LNCaP clone FGC (cell line): ENCODE data around the gene RNPEPL1.

Source experiments
- DNase-seq: peaks from one replicate; pipeline ENCODE4 v3.0.0-alpha.2; 2011; ENCODE audit warnings: low read depth
- H3K4me3 ChIP-seq: 2 replicates; pipeline ENCODE4 v1.5.1; 2011; ENCODE audit warnings: mild to moderate bottlenecking, low read depth, low read length, control low read depth
- TF ChIP-seq, protein P1 (sequence below): IDR thresholded peaks from 2 replicates; pipeline ENCODE4 v1.5.1; 2012; ENCODE audit warnings: mild to moderate bottlenecking; ENCODE audit not compliant: control insufficient read depth, insufficient read depth; ENCODE audit errors: extremely low read depth

RNPEPL1 gene

GRCh38 chr2:240569998-240570530 lies 1.8 kb downstream of the RNPEPL1 start:
- DNase-seq: no peak
- peak overlapping the region; percentile 62 for H3K4me3 ChIP-seq
- TF ChIP-seq, protein P1, sequence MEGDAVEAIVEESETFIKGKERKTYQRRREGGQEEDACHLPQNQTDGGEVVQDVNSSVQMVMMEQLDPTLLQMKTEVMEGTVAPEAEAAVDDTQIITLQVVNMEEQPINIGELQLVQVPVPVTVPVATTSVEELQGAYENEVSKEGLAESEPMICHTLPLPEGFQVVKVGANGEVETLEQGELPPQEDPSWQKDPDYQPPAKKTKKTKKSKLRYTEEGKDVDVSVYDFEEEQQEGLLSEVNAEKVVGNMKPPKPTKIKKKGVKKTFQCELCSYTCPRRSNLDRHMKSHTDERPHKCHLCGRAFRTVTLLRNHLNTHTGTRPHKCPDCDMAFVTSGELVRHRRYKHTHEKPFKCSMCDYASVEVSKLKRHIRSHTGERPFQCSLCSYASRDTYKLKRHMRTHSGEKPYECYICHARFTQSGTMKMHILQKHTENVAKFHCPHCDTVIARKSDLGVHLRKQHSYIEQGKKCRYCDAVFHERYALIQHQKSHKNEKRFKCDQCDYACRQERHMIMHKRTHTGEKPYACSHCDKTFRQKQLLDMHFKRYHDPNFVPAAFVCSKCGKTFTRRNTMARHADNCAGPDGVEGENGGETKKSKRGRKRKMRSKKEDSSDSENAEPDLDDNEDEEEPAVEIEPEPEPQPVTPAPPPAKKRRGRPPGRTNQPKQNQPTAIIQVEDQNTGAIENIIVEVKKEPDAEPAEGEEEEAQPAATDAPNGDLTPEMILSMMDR: no peak

DNA sequence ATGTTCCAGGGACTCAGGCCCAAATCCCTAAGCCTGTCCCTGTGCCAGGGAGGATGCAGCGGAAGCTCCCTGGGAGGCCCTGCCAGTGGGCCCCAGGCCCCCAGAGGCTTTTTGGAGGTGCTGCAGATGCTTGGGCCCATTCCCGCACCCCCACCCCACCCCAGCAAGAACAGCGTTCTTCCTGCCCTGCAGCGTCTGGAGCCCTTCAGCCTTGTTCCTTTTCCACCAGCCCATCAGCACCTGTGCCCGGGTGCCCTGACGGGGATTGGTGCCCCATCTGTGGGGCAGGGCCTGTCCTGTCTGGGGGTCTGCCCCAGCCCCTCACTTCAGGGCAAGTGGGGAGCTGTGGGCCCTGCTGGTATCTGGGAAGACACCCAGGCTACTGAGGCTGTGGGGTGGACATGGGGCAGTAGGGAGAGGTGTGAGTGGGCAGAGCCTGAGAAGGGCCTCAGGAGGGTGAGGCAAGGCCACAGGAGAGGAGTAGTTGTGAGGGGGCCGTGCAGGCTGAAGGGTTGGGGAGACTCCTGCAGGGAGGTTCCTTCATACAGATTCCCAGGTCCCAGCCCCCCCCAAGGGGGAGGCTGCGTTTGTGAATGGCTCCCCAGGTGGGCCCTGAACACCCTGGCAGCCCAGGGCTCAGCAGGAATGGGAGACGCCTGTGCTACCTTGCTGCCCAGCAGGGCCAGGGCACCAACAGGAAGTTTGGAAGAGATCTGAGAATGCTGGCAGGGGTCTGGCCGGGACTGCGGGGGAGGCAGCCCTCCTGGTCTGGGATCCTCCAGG lies 2.4 kb downstream of the RNPEPL1 start:
- no peak overlapping the region for H3K4me3 ChIP-seq
- TF ChIP-seq, protein P1: no peak
- no peak for DNase-seq

DNA sequence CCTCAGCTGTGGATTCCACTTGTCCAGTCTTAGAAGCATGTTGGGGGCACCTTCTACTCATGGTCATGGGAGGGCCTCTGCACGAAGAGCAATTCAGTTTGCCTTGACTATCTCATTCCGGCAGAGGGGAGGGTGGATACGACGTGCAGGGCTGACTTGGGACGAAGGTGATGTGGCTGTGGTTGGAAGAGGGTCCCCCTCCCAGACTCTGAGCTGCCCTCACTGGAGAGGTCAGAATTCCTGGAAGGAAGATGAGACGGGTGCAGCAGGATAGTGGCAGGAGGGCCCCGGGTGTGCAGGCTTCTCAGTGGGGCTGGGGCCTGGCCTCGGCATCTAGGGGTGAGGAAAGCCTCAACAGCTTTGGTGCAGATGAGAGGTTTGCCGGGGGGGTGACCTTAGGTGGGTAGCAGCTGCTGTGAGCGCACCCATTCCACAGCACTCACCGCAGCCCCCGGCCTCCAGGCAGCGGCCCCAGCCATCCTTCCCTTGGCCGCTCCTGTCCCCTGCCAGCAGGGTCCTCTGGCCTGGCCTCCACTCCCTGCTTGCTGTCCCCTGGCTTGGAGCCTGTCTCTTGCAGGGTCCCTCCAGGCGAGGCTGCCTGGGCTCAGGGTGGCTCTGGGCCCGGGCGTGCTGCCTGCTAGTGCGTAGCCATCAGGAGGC lies 3.2 kb downstream of the RNPEPL1 start:
- no peak for DNase-seq
- H3K4me3 ChIP-seq: no peak overlapping the region
- TF ChIP-seq, protein P1: no peak

DNA sequence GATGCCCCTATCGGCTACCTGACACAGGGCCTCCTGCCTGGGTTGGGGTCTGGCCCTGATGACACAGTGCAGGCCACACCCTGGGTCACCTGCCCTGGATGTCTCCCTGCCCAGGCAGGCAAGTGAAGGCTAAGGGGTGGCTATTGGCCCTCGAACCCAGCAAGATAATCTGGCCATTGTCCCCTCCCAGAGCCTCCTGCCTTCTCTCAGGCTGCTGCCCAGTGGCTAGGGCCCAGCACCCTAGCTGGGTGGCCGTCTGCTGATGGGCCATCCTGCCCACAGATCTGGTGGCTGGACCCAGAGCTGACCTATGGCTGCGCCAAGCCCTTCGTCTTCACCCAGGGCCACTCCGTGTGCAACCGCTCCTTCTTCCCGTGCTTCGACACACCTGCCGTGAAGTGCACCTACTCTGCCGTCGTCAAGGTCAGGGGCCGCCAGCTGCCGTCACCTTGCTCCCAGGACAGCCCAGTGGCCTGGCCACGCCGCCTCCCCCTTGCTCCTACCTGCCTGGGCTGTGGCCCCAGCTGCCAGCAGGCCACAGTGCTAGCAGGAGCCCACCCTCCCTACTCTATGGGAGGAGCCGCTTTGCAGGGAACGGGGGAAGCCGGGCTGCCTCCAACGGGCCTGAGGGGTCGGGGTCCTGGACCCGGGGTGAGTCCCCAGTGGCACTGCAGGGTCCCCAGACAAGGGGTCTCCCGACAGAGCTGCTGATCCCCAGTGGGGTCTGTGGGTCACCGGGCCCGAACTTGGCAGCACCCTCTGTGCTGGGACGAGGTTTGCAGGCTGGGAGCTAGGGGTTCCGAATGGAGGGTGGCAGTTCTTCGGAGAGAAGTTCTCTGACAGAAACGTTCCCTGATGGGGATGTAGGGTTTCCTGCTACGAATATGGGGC lies 4.1 kb downstream of the RNPEPL1 start:
- TF ChIP-seq, protein P1: no peak
- H3K4me3 ChIP-seq: no peak overlapping the region
- DNase-seq: no peak

- no peak overlapping the region for H3K4me3 ChIP-seq
- TF ChIP-seq, protein P1: no peak
- DNase-seq: no peak
These were observed 4.8 kb downstream of the RNPEPL1 start for GRCh38 chr2:240573071-240573515.

DNA sequence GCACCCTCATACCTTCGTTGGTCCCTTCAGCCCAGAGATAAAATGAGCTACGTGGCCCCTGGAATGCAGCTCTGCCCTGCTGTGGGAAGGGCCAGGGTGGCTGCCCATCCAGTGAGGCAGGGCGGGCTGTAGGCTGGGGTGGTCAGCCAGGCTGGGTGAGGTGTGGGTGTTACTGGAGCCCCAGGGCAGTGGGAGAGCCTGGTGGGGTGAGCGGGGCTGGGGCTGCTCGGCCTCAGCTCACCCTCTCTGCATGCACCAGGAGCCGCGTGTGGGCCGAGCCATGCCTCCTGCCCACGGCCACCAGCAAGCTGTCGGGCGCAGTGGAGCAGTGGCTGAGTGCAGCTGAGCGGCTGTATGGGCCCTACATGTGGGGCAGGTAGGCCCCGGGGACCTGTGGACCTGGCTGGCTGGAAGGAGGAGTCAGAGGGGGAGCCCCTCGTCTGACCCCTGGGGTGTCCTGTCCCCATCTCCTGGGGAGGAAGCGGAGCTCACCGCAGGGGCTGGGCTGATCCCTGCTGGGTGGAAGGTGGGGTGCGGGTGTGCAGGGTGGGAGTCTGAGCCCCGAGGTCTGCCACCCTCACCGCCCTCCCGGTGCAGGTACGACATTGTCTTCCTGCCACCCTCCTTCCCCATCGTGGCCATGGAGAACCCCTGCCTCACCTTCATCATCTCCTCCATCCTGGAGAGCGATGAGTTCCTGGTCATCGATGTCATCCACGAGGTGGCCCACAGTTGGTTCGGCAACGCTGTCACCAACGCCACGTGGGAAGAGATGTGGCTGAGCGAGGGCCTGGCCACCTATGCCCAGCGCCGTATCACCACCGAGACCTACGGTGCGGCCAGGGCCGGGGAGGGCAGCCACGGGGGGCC lies 5.5 kb downstream of the RNPEPL1 start:
- DNase-seq: no peak
- no peak overlapping the region for H3K4me3 ChIP-seq
- TF ChIP-seq, protein P1: no peak
